Activated CD4-positive, alpha-beta T cell treated with anti-CD3 and anti-CD28 coated beads, Interleukin-2, Interleukin-4, amounts not matched to agents 100 ng/mL and 50 ng/mL, durations not matched to agents 16 hours and 8 hours (primary cell): ENCODE measurements around the gene FCER1G.

Experiments used
- DNase-seq: peaks from one replicate; pipeline ENCODE4 v3.0.0-alpha.2; 2020; ENCODE audit warnings: low spot score

FCER1G gene

GRCh38 chr1:161267321-161267720 is 52.2 kb downstream of the FCER1G start:
- no peak for DNase-seq
